Endothelial cell of umbilical vein (primary cell): ENCODE data around the gene PNCK. TPM values are rescaled to one million over a fixed set of nuclear protein-coding genes. Genes with fewer than 3 reads are reported as not detected.

Experiments
- BruUV-seq: library from RNA; stranded (reverse); fragments of 400-500 nt; replicated peaks from 2 replicates; lab custom pipeline; 2021; lab: Mats Ljungman, UMichigan
- CTCF ChIA-PET: fragments of 300-600, 350-600 bp; sonication (Branson Sonifier 250); formaldehyde crosslinking; loops from one replicate; lab custom pipeline; 2021; ENCODE audit warnings: antibody characterized with exemption, inconsistent platforms; lab: Charles Lee
- POLR2A ChIA-PET: fragments of 300-600, 350-600 bp; sonication (Branson Sonifier 250); formaldehyde crosslinking; loops from one replicate; lab custom pipeline; 2021; ENCODE audit warnings: antibody characterized with exemption, inconsistent platforms; lab: Charles Lee
- DNase-seq: peaks from one replicate; pipeline ENCODE4 v3.0.0-alpha.2; 2011; ENCODE audit warnings: low read depth, low spot score
- FAIRE-seq: peaks from 2 replicates; lab custom pipeline; 2011; peaks lifted over from hg19 to GRCh38; lab: Jason Lieb, UNC
- H2AFZ ChIP-seq: 2 replicates; pipeline ENCODE4 v1.6.0; 2012; ENCODE audit warnings: low read depth, low read length, control low read depth, inconsistent platforms
- H3K27ac ChIP-seq: 2 replicates; pipeline ENCODE4 v1.5.1; 2011; ENCODE audit warnings: low read depth, mild to moderate bottlenecking, control low read depth, low read length, moderate library complexity; ENCODE audit not compliant: insufficient read depth
- H3K27me3 ChIP-seq, 2 experiments: 2 replicates each; pipeline versions ENCODE4 v1.6.0 to v1.6.1; 2011; ENCODE audit warnings: low read length in 2 of 2, mixed read lengths in 1 of 2; ENCODE audit not compliant: control insufficient read depth in 2 of 2, insufficient read depth in 2 of 2
- H3K36me3 ChIP-seq, 2 experiments: 2 replicates in 1 of 2; 3 replicates in 1 of 2; pipeline ENCODE4 v1.5.1; 2011; ENCODE audit warnings: low read length in 2 of 2, mild to moderate bottlenecking in 1 of 2, moderate library complexity in 1 of 2; ENCODE audit not compliant: control insufficient read depth in 2 of 2, insufficient read depth in 2 of 2; ENCODE audit errors: extremely low read depth in 1 of 2
- H3K4me1 ChIP-seq: 3 replicates; pipeline ENCODE4 v1.5.1; 2011; ENCODE audit warnings: mild to moderate bottlenecking, low read length; ENCODE audit not compliant: control insufficient read depth, insufficient read depth; ENCODE audit errors: extremely low read depth
- H3K4me2 ChIP-seq: 2 replicates; pipeline ENCODE4 v1.6.1; 2011; ENCODE audit warnings: low read length, control low read depth, mixed read lengths; ENCODE audit not compliant: insufficient read depth
- H3K4me3 ChIP-seq, 3 experiments: fragments of 200-600 bp in 1 of 3; sonication (generic), shearing (Covaris generic) in 1 of 3; replicated peaks in 1 of 3; 2 replicates each; pipeline ENCODE4 v1.5.1; 2011 to 2016; ENCODE audit warnings: control low read depth in 3 of 3, low read length in 3 of 3, mild to moderate bottlenecking in 2 of 3, inconsistent platforms in 1 of 3, low read depth in 1 of 3, moderate library complexity in 1 of 3; ENCODE audit not compliant: insufficient read depth in 1 of 3
- H3K79me2 ChIP-seq: 2 replicates; pipeline ENCODE4 v1.6.0; 2012; ENCODE audit warnings: low read length, inconsistent platforms; ENCODE audit not compliant: control insufficient read depth, insufficient read depth
- H3K9ac ChIP-seq: replicated peaks from 2 replicates; pipeline ENCODE3; 2011; ENCODE audit warnings: low read length, control low read depth; ENCODE audit not compliant: insufficient read depth; ENCODE audit errors: extremely low read depth
- H3K9me1 ChIP-seq: replicated peaks from 3 replicates; pipeline ENCODE4 v1.6.0; 2011; ENCODE audit warnings: mild to moderate bottlenecking, low read length; ENCODE audit not compliant: control insufficient read depth, insufficient read depth; ENCODE audit errors: extremely low read depth
- H3K9me3 ChIP-seq: replicated peaks from 2 replicates; pipeline ENCODE4 v1.5.1; 2012; ENCODE audit warnings: low read length, inconsistent platforms; ENCODE audit not compliant: control insufficient read depth, insufficient read depth
- H4K20me1 ChIP-seq: replicated peaks from 2 replicates; pipeline ENCODE3; 2011; ENCODE audit warnings: mild to moderate bottlenecking, low read length; ENCODE audit not compliant: control insufficient read depth, insufficient read depth; ENCODE audit errors: extremely low read depth
- EZH2 ChIP-seq: IDR thresholded peaks from 2 replicates; pipeline ENCODE4 v1.6.1; 2012; ENCODE audit warnings: borderline replicate concordance, low read depth, mild to moderate bottlenecking, moderate library complexity, low read length, inconsistent platforms; ENCODE audit not compliant: severe bottlenecking
- FOS ChIP-seq: IDR thresholded peaks from 2 replicates; pipeline ENCODE4 v1.6.1; 2011; ENCODE audit warnings: mild to moderate bottlenecking, low read length, moderate library complexity, borderline replicate concordance; ENCODE audit not compliant: insufficient read depth
- GATA2 ChIP-seq: IDR thresholded peaks from 2 replicates; pipeline ENCODE4 v1.7.0; 2011; ENCODE audit warnings: low read depth, mild to moderate bottlenecking, moderate library complexity, mixed read lengths, low read length; ENCODE audit not compliant: insufficient read length, insufficient read depth
- JUN ChIP-seq: IDR thresholded peaks from 2 replicates; pipeline ENCODE4 v1.6.1; 2011; ENCODE audit warnings: borderline replicate concordance, low read depth; ENCODE audit not compliant: insufficient read length, insufficient read depth
- MAX ChIP-seq: IDR thresholded peaks from 2 replicates; pipeline ENCODE4 v1.6.1; 2011; ENCODE audit not compliant: insufficient read depth, insufficient read length
- MYC ChIP-seq: IDR thresholded peaks from one replicate; pipeline ENCODE4 v1.6.1; 2011; ENCODE audit warnings: mild to moderate bottlenecking, low read depth, low read length
- POLR2A ChIP-seq: IDR thresholded peaks from 2 replicates; pipeline ENCODE4 v1.6.1; 2012; ENCODE audit warnings: low read depth, mild to moderate bottlenecking, control low read depth, low read length
- dilution Hi-C: fragments of 300-500 bp; cut with MboI; formaldehyde crosslinking; loops from one replicate; pipeline ENCODE4 v1.15.0; 2019; ENCODE audit warnings: low sequenced_read_pairs; ENCODE audit not compliant: extremely low pct_ligation_motif_present
- intact Hi-C: fragments of 100-400 bp; cut with micrococcal nuclease; formaldehyde crosslinking; loops from one replicate; pipeline ENCODE4 v1.10.0; 2022
- polyA plus RNA-seq, 4 experiments: library from polyadenylated mRNA; depleted of rRNA in 3 of 4; stranded (reverse) in 3 of 4; unstranded in 1 of 4; fragments of >200 nt; gene quantifications; 2 replicates each; pipeline versions ENCODE4 v1.2.1 to v1.2.3, GENCODE V29; 2011 to 2012; ENCODE audit warnings: missing spikeins in 1 of 4
- total RNA-seq: library from RNA; stranded (reverse); gene quantifications from 2 replicates; pipeline ENCODE4 v1.2.3, GENCODE V29; 2021
- TF ChIP-seq, protein P1 (sequence below), 2 donors: IDR thresholded peaks; 1 replicate in 1 of 2; 2 replicates in 1 of 2; pipeline ENCODE4 v1.5.1; 2011; ENCODE audit warnings: low read length in 2 of 2, mild to moderate bottlenecking in 2 of 2, moderate library complexity in 2 of 2, control low read depth in 1 of 2, inconsistent platforms in 1 of 2, low read depth in 1 of 2; ENCODE audit not compliant: insufficient read depth in 1 of 2; ENCODE audit errors: extremely low read depth in 1 of 2

The PNCK gene
- total and polyA plus RNA-seq, 2 donors (not counting 3 experiments of a cell fraction or from before 2014, with no cell fraction given), result 0.12 TPM; not detected in 1

DNA sequence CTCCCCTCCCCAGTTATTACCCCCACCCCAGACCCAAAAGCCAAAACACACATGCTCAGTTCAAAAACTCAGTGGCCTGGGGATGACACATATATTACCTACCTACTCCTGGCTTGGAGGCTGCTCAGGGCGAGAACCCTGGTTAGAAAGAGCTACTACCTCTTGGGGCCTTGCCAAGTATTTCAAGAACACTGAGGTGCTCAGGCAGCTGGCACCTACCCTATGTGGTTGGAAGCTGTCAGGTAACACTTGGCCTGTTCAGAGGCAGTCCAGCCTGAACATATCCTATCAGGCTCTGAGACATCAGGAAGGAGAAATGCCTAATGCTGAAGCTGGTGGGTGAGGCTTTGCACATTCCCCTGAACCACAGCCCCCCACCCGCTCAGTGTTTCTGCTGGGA lies 45.6 kb upstream of the PNCK start:
- no TSS peak for BruUV-seq
- H2AFZ ChIP-seq, result no peak overlapping the region
- H4K20me1 ChIP-seq, result no peaks in the 10 kb centered on the region
- peaks cover 46% of the 10 kb centered on the region for H3K79me2 ChIP-seq
- FAIRE-seq (no peak), DNase-seq (no peak)
- H3K9ac ChIP-seq, result no peak overlapping the region
- POLR2A ChIA-PET, result no interaction called here
- H3K36me3 ChIP-seq, result peaks cover 12 to 21% of the 10 kb centered on the region in 2 experiments
- no peaks in the 10 kb centered on the region for H3K27me3 ChIP-seq
- H3K4me1 ChIP-seq, result peaks cover 11% of the 10 kb centered on the region
- dilution Hi-C loops (no loop called here), intact Hi-C loops (no loop called here)
- H3K4me2 ChIP-seq, result no peak overlapping the region
- no peak overlapping the region for H3K4me3 ChIP-seq
- TF ChIP-seq, protein P1, sequence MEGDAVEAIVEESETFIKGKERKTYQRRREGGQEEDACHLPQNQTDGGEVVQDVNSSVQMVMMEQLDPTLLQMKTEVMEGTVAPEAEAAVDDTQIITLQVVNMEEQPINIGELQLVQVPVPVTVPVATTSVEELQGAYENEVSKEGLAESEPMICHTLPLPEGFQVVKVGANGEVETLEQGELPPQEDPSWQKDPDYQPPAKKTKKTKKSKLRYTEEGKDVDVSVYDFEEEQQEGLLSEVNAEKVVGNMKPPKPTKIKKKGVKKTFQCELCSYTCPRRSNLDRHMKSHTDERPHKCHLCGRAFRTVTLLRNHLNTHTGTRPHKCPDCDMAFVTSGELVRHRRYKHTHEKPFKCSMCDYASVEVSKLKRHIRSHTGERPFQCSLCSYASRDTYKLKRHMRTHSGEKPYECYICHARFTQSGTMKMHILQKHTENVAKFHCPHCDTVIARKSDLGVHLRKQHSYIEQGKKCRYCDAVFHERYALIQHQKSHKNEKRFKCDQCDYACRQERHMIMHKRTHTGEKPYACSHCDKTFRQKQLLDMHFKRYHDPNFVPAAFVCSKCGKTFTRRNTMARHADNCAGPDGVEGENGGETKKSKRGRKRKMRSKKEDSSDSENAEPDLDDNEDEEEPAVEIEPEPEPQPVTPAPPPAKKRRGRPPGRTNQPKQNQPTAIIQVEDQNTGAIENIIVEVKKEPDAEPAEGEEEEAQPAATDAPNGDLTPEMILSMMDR (IDR thresholded peaks at IDR 0.05; ENCODE audit: extremely low read depth in 1 of 2, insufficient read depth in 1 of 2, low read depth in 1 of 2, low read length in 2 of 2), result no peak
- TF ChIP-seq POLR2A, result no peak
- no peak for TF ChIP-seq GATA2
- TF ChIP-seq MYC, result no peak
- TF ChIP-seq JUN, result no peak
- CTCF ChIA-PET, result no interaction called here
- no peaks in the 10 kb centered on the region for H3K9me3 ChIP-seq
- H3K9me1 ChIP-seq, result no peaks in the 10 kb centered on the region
- H3K27ac ChIP-seq, result no peak overlapping the region

DNA sequence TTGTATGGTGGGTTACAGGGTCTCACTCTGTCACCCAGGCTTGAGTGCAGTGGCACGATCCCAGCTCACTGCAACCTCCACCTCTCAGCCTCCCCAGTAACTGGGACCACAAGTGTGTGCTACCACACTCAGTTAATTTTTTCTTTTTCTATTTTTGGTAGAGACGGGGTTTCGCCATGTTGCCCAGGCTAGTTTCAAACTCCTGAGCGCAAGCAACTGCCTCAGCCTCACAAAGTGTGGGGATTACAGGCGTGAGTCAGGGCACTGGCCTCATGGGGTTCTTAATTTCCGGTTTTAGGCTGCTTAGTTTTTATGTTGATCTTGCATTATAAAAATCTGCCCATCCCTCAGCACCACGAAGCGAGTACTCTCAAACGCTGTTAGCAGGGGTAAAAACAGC lies 43.8 kb upstream of the PNCK start:
- H3K9me1 ChIP-seq, result no peaks in the 10 kb centered on the region
- FAIRE-seq (no peak), DNase-seq (no peak)
- TF ChIP-seq MYC, result no peak
- no peak for TF ChIP-seq POLR2A
- TF ChIP-seq JUN, result no peak
- no peak for TF ChIP-seq MAX
- TF ChIP-seq GATA2, result no peak
- no peak for TF ChIP-seq EZH2
- no peak for TF ChIP-seq FOS
- TF ChIP-seq, protein P1 (IDR thresholded peaks at IDR 0.05; ENCODE audit: extremely low read depth in 1 of 2, insufficient read depth in 1 of 2, low read depth in 1 of 2, low read length in 2 of 2), result no peak
- ChIA-PET CTCF (no interaction called here), POLR2A (no interaction called here)
- H3K4me2 ChIP-seq, result no peak overlapping the region
- no peaks in the 10 kb centered on the region for H4K20me1 ChIP-seq
- peaks cover 8% of the 10 kb centered on the region for H3K4me1 ChIP-seq
- H3K9me3 ChIP-seq, result no peaks in the 10 kb centered on the region
- H3K9ac ChIP-seq, result no peak overlapping the region
- peaks cover 41% of the 10 kb centered on the region for H3K79me2 ChIP-seq
- H3K4me3 ChIP-seq, result no peak overlapping the region
- intact Hi-C loops, result no loop called here
- no peaks in the 10 kb centered on the region for H3K27me3 ChIP-seq
- dilution Hi-C loops, result no loop called here
- H2AFZ ChIP-seq, result no peak overlapping the region
- peaks cover 12 to 27% of the 10 kb centered on the region in 2 experiments for H3K36me3 ChIP-seq
- BruUV-seq, result no TSS peak
- H3K27ac ChIP-seq, result no peak overlapping the region
